Stimulated activated CD4-positive, alpha-beta T cell treated with anti-CD3 and anti-CD28 coated beads, TNF-alpha, amount 100 ng/mL, for 4 hours (primary cell): Measurements from ENCODE around the gene ARHGEF7.
"Not testable (repeated sequence)": the region's sequence is repeated elsewhere in the genome, so short reads cannot be mapped to it uniquely, and the experiment has no call there.

Source experiments
- DNase-seq, 3 experiments: peaks; one replicate each; pipeline ENCODE4 v3.0.0-alpha.2; 2020; ENCODE audit warnings: low read depth in 3 of 3

The ARHGEF7 gene, protein sequence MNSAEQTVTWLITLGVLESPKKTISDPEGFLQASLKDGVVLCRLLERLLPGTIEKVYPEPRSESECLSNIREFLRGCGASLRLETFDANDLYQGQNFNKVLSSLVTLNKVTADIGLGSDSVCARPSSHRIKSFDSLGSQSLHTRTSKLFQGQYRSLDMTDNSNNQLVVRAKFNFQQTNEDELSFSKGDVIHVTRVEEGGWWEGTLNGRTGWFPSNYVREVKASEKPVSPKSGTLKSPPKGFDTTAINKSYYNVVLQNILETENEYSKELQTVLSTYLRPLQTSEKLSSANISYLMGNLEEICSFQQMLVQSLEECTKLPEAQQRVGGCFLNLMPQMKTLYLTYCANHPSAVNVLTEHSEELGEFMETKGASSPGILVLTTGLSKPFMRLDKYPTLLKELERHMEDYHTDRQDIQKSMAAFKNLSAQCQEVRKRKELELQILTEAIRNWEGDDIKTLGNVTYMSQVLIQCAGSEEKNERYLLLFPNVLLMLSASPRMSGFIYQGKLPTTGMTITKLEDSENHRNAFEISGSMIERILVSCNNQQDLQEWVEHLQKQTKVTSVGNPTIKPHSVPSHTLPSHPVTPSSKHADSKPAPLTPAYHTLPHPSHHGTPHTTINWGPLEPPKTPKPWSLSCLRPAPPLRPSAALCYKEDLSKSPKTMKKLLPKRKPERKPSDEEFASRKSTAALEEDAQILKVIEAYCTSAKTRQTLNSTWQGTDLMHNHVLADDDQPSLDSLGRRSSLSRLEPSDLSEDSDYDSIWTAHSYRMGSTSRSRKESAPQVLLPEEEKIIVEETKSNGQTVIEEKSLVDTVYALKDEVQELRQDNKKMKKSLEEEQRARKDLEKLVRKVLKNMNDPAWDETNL

DNA sequence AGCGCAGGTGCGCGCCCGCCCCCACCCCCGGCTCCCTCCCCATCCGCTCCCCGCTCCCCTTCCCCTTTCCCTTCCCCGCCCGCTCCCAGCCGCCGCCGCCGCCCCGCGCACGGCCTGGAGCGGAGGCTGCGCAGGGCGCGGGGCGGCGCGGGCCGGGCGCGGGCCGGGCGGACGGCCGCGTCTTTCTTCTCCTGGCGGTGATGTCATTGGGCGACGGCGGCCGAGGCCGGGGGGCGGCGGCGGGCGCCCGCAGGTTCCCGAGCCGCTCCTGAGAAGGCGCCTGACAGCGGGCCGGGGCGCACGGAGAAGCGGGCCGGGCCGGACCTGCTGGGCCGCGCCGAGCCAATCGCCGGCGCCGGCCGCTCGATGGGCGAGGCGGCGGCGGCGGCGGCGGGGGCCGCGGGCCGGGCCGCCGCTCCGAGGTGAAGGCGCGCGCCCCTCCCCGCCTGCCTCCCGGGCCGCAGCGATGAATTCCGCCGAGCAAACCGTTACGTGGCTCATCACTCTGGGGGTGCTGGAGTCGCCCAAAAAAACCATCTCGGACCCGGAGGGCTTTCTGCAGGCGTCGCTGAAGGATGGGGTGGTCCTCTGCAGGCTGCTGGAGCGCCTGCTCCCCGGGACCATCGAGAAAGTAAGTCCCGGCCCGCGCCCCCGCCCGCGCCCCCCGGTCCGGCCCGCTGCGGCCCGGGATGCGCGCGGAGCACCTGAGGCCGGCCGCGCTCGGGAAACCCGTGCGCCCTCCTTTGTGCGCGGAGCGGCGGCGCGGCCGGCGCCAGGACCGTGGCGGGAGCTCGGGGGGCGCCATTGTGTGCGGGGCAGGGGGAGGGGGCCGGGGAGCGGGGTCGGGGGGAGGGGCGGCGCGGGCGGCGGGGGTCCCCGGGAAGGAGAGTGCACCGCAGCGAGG, at the start of gene ARHGEF7:
TSS of gene ARHGEF7 (plus strand) at position 250 of the 904 bp plus-strand sequence. CDS start at position 467, 217 bp downstream.
- no peak for DNase-seq

DNA sequence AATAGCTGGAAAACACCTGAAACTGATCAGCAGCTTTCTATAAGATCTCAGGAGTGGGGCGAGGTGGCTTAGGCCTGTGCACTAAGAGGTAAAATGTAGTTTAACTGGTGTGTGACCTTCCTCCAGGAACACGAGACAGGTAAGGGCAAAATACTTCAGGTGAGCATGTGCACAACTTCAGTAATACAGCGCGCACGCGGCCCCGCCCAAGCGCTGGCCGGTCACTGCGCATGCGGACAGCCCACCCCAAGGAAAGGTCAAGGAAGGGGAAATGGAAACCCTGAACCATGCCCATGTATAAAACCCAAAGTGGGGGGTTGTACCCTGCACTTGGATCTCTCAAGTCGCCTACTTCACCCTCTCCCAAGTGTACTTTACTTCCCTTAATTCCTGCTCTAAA, 49.4 kb upstream of the ARHGEF7 start:
- no peak for DNase-seq

DNA sequence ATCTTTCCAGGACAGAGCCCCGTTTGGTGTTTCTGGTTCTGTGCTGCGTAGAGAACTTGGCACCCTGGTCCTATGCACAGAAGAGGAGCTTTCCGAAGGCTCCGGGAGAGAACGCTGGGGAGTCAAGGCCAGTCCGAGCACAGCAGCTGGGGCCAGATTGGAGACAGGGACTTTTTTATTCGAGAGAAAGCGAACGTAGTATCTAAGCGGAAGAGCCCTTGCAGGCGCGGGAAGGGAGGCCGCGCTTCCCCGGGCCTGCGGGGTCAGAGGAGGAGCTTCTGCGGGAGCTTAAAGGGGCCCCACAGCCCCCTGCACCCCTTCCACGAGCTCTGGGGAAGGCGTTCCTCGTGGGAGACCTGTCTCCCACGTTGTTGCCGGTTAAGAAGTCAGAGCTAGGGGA, 48.6 kb upstream of the ARHGEF7 start:
- no peak for DNase-seq

DNA sequence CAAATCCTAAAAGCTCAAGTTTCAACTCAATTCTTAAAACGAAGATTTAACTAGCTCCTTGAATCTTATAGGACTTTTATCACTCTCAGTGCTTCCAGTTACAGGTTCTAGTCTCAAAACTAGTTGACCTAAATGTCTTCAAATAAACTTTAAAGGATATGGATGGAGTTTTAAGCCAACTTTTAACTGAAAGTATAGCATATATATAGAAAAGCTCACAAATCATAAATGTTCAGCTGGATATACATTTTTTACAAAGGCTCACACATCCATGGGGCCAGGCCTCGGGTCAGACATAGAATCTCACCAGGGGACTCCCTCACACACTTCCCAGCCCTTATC, 47.1 kb upstream of the ARHGEF7 start:
- DNase-seq, result no peak

DNA sequence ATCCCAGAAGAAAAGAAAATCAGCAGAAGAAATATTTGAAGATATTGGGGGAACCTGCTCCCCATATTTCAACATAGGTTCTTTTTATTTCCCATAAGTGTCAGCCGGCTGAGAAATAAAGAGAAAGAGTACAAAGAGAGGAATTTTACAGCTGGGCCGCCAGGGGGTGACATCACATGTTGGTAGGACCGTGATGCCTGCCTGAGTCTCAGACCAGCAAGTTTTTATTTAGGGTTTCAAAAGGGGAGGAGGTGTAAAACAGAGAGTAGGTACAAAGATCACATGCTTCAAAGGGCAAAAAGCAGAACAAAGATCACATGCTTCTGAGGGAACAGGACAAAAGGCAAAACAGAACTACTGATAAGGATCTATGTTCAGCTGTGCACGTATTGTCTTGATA, 44.0 kb upstream of the ARHGEF7 start:
- DNase-seq, result not testable (repeated sequence)

DNA sequence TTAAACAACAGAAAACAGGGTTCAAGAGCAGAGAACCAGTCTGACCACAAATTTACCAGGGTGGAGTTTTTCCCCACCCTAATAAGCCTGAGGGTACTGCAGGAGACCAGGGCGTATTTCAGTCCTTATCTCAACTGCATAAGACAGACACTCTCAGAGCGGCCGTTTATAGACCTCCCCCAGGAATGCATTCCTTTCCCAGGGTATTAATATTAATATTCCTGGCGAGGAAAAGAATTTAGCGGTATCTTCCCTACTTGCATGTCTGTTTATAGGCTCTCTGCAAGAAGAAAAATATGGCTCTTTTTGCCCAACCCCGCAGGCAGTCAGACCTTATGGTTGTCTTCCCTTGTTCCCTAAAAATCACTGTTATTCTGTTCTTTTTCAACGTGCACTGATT, 43.6 kb upstream of the ARHGEF7 start:
- not testable (repeated sequence) for DNase-seq

DNA sequence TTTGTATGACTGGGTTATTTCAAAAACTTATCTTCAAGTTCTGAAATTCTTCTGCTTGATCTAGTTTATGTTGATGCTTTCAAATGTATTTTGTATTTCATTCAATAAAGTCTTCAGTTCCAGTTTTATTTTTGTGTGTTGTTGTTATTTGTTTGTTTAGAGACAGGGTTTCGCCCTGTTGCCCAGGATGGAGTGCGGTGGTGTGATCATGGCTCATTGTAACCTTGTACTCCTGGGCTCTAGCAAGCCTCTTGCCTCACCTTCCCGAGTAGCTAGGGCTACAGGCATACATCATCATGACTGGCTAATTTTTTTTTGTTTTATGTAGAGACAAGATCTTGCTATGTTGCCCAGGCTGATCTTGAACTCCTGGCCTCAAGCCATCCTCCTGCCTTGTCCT, 40.3 kb upstream of the ARHGEF7 start:
- DNase-seq, result no peak

DNA sequence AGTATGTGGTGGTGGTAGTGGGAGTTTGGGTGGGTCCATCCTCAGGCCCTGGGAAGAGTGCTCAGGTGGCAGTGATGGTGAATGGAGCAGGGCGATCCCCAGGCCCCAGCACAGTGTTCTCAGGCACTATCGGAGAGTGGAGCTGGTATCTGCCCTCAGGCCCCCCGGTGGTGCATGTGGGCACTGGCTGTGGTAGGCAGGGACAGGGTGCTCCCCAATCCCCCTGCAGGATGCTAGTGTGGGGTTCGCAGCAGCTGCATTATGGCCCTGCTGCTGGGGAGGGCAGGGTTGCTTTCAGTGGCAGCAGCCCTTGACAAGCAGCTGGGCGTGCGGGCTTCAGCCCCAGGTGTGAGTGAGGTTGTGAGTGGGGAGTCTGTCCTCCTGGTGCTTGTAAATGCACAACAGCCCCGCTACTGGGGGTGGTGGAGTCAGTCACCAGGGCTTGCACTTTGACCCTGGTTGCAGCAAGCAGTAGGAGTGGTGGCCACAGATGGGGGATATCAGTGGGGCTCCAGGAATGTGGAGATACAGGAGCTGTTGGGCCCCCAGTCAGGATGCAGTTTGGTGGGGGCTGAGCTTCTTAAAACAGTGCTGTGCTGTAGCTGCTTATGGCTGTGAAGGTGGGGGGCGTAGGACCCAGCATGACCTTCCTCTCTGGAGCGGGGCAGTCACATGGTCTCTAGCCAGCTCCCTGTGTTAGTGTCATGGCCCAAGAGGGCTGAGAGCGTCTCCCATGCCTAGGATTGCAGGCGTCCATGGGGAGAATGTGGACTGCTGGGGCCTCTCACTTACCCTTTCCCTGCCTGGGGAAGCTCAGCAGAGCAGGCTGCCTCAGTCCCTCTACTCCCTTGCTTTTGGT, 38.7 kb upstream of the ARHGEF7 start:
- no peak for DNase-seq

DNA sequence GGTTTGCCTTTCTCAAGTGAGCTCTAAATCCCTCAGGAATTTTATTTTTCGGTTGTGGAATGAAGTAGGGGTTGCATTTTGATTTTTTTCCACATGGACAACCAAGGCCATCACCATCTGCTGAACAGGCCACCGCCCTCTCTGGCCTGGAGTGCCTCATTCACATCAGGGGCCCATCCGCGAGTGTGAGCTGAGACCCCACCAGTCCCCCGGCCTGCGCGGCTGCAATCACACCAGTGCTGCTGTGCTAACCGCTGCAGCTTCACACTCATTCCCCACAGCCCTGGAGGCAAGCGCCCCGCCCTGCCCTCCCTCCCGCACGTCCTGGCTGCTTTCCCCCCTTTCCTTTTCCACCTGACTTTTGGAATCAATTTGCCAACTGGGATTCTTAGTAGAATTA, 35.7 kb upstream of the ARHGEF7 start:
- DNase-seq, result no peak

DNA sequence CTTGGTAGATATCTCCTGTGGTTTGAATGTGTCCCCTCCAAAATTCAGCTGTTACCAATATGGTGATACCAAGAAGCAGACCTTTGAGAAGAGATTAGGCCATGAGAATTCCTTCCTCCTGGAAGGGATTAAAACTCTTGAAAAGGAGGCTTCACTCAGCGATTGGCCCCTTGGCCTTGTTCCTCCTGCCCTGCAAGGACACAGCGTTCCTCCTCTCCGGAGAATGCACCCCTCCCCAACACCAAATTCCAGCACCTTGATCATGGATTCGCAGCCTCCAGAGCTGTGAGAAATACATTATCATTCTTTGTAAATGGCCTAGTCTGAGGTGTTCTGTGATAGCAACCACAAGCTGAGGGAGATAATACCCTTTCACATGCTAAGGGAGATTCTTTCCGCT, 34.5 kb upstream of the ARHGEF7 start:
- DNase-seq, result no peak

DNA sequence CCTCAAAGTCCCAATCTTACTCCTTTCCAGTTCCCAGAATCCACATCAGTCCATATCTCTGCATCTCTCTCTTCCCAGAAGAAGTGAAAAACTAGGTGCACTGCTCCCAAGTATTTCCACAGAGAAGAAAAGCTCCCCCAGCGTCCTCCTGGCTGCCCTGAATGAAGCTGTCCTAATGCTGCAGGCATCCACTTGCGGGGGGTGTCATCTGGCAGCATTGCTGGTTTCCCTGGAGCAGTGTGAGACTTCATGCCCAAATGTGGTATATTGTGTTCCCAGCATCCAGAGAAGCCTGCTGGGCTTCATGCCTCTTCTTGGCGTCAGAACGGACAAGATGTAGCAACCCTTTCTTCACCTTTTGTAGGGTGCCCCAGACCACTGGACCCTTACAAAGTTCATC, 32.9 kb upstream of the ARHGEF7 start:
- DNase-seq, result no peak

DNA sequence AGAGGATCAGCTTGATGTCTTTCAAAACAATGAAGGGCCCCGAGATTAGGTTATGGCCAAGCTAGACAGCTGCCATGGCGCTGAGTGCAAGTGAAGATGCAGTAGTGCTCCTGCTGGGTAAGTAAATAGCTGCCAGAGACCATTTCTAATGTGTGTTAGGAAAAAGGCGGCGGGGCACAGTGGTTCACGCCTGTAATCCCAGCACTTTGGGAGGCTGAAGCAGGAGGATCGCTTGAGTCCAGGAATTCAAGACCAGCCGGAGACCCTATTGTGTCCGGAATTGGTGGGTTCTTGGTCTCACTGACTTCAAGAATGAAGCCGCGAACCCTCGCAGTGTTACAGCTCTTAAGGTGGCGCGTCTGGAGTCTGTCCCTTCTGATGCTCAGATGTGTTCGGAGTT, 32.3 kb upstream of the ARHGEF7 start:
- not testable (repeated sequence) for DNase-seq

DNA sequence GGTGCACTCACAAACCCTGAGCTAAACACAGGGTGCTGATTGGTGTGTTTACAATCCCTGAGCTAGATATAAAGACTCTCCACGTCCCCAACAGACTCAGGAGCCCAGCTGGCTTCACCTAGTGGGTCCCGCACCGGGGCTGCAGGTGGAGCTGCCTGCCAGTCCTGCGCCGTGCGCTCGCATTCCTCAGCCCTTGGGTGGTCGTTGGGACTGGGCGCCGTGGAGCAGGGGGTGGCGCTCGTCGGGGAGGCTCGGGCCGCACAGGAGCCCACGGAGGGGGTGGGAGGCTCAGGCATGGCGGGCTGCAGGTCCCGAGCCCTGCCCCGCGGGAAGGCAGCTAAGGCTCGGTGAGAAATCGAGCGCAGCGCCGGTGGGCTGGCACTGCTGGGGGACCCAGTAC, 31.4 kb upstream of the ARHGEF7 start:
- not testable (repeated sequence) for DNase-seq

DNA sequence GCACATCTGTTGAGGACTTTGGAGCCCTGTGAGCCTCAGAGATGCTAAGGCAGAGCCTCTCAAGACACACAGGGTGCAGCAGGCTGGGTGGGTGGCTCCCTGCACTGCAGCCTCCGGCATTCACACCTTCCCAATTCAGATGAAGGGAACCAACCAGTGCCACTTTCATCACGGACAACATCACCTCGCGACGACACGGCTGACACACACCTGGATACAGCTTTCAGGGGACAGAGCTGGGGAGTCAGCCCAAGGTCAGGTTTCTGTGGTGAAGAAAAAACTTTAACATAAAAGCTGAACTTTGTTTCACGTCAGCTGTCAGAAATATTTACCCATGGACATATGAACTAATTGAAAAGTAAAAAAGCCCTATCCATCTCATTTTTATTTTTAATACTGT, 24.9 kb upstream of the ARHGEF7 start:
- DNase-seq, result no peak

DNA sequence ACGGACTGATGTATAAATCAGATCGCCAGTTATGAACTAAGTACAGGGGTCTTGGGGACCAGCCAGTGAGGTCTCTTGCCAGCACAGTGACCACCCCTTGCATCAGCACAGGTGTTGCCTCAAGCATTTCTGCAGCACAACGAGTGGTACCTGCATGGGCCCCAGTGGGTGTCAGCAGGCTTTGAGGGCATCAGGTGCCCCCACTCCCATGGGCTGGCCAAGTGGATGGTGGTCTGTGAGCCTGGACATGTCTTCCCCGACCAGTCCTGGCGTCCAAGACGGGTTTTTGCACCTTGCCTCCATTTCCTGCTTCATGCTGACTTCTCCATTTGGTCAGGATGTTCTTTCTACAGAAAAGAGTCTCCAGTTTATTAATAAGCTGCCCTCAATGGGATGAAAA, 22.4 kb upstream of the ARHGEF7 start:
- DNase-seq, result no peak

DNA sequence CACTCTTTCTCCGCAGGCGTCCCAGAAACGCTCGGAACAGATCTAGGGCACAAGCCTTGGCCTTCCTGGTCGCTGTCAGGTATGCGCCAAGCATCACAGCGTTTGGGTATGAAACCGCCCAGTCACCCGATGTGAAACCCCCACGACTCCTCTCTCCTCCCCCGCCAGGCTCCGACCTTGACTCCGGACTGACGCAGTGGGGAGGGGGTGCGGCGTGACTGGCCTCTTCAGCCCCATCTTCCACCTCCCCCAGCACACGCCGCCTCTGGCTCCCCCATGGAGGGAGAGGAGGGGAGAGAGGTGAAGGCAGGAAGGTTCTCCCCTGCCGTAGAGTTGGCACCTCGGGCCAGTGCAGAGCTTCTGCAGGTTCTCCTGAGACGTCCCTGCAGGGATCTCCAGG, 22.0 kb upstream of the ARHGEF7 start:
- DNase-seq, result no peak

DNA sequence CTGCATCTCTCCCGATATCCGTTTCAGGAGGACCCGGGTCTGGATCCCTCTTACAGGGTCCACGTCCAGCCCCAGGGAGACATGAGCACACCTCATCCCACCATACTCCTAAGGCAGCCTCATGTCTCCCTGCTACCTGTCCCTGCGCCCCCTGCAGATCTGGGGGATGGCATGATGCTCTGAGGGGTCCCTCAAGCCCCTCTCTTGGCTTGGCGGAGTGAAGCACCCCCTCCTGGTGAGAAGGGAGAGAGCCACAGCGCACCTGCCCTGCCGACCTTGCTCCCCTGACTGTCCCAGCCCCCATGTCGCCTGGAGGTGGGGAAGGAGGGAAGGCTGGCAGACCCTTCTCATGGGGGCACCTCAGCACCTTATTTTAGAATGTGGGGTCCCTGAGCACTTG, 21.5 kb upstream of the ARHGEF7 start:
- DNase-seq, result no peak

DNA sequence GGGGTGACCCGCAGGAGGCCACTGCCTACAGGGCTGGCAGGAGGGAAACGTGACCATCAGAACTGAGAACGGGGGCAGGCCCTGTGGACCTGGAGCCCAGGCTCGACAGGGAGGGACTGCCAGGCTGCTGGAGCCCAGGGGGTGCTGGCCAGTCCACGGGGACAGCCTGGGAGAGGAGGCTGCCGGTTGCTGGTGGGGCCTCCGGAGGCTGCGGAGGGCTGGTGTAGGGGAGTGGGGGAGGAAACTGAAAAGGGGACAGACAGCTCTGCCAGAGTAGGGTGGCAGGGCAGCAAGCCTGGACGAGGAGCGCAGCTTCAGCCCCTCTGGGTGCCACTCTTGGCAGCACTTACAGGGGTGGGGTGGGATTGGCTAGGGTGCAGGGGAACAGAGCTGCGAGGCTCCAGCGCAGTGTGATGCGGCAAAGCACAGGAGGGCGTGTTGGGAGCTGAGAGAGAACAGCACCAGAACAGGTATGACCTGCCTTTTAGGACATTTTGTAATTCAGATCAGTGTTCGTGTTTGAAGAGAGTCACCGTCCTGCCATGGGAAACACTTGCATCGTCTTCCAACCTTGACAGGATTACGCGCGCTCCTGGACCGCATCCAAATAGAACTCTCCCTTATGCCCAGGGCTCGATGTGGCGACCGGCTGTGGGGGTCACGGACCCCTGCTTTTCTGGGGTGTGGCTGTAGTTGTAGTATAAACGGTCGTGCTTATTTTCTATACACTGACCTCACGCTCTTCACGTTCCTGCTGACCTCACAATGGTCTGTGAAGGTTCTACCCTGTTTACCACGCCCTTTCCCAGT, 19.9 kb upstream of the ARHGEF7 start:
- no peak for DNase-seq

DNA sequence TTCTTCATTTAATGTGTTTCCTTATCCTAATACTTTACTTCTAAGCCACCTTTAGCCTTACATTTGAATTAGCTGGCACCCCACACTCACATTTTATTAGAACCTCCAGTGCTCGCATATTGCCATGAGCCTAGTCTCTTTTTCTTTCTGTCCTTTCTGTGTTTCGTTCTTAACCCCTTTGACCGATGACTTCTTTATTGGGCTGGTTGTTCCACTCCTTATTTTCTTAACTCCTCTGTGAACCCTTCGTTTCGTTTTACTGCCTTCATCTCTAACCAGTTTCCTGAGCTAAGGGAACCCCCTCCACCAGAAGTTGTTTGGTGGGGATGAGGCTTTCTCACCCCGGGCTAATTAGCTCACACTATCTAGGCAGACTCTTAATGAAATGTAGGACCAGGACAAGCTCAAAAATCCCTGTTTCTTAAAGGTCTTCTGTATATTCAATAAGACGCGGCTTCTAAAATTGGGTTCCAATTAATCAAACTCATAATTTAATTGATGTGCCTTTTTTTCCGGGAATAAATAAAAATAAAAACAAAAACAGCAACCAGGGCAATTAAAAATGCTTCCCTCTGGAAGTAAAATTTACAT, 19.1 kb upstream of the ARHGEF7 start:
- DNase-seq, result no peak

DNA sequence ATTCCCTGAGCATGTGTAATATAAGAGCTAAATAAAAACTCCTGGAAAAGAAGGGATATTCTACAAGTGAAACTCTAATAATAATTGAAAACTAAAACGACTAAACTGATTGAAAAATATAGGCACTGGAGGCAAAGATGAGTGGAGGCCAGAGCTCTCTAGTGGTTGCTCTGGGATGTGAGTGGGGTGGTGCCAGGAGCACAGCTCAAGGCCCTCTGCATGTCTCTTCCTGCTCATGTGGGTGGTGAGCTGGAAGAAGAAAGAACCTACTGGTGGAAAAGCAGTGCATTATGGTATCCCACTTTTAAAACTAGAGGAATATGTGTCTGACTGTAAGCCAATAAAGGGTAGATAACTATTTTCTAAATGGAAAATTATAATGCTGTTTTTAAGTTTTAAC, 15.8 kb upstream of the ARHGEF7 start:
- DNase-seq, result no peak
